IPS DF 4.7 (cell line): ENCODE results near the gene CITED4.

ENCODE experiments used
- DNase-seq: peaks from one replicate; pipeline ENCODE4 v3.0.0-alpha.2; 2013; ENCODE audit warnings: low spot score; ENCODE audit errors: extremely low read depth

Gene CITED4

GRCh38 chr1:40886318-40887011 is 24.3 kb upstream of the CITED4 start:
- no peak for DNase-seq

GRCh38 chr1:40884055-40884795 is 22.1 kb upstream of the CITED4 start:
- DNase-seq = no peak

GRCh38 chr1:40880813-40881549 is 18.8 kb upstream of the CITED4 start:
- DNase-seq = no peak

- DNase-seq = no peak
Observed at GRCh38 chr1:40879482-40880175, 17.5 kb upstream of the CITED4 start.

GRCh38 chr1:40878906-40879305 is 16.7 kb upstream of the CITED4 start:
- DNase-seq = no peak

- no peak for DNase-seq
Observed at GRCh38 chr1:40877698-40878097, 15.5 kb upstream of the CITED4 start.

- DNase-seq = no peak
Observed at GRCh38 chr1:40876891-40877290, 14.7 kb upstream of the CITED4 start.

- DNase-seq = no peak
Observed at GRCh38 chr1:40876436-40876761, 14.2 kb upstream of the CITED4 start.

- DNase-seq = no peak
Observed at GRCh38 chr1:40873863-40874472, 11.8 kb upstream of the CITED4 start.

- DNase-seq = no peak
Observed at GRCh38 chr1:40872276-40872675, 10.1 kb upstream of the CITED4 start.

GRCh38 chr1:40870135-40870728 is 8.1 kb upstream of the CITED4 start:
- no peak for DNase-seq

- no peak for DNase-seq
Observed at GRCh38 chr1:40868051-40868723, 6.0 kb upstream of the CITED4 start.

GRCh38 chr1:40861224-40862003 is 749 bp downstream of the CITED4 start:
- DNase-seq = no peak

GRCh38 chr1:40860706-40861223 is 1.4 kb downstream of the CITED4 start:
- no peak for DNase-seq

GRCh38 chr1:40858856-40859416 is 3.2 kb downstream of the CITED4 start:
- DNase-seq = no peak

GRCh38 chr1:40857737-40858136 is 4.4 kb downstream of the CITED4 start:
- no peak for DNase-seq

GRCh38 chr1:40856656-40857302 is 5.4 kb downstream of the CITED4 start:
- no peak for DNase-seq

- DNase-seq = no peak
Observed at GRCh38 chr1:40856116-40856515, 6.0 kb downstream of the CITED4 start.

GRCh38 chr1:40855513-40855912 is 6.7 kb downstream of the CITED4 start:
- DNase-seq = no peak
